Sigmoid colon (tissue), 4 donors: ENCODE data around the gene RBM26.

ENCODE experiments used
- EP300 ChIP-seq, 4 donors: sonication (generic); formaldehyde crosslinking; IDR thresholded peaks; one replicate each; pipeline ENCODE4 v1.6.1; 2017; ENCODE audit warnings: antibody characterized with exemption in 4 of 4
- POLR2A ChIP-seq, 2 donors: fragments of 450-650 bp; IDR thresholded peaks; one replicate each; pipeline ENCODE4 v1.6.1; 2016; ENCODE audit warnings: antibody characterized with exemption in 2 of 2, mild to moderate bottlenecking in 2 of 2, moderate library complexity in 2 of 2
- TF ChIP-seq, protein P1 (sequence below), 4 experiments: fragments of 450-650 bp in 3 of 4; fragments of 200-600 bp in 1 of 4; IDR thresholded peaks; one replicate each; pipeline ENCODE4 v1.5.1; 2016 to 2019; ENCODE audit warnings: antibody characterized with exemption in 4 of 4, mild to moderate bottlenecking in 3 of 4, moderate library complexity in 2 of 4

DNA sequence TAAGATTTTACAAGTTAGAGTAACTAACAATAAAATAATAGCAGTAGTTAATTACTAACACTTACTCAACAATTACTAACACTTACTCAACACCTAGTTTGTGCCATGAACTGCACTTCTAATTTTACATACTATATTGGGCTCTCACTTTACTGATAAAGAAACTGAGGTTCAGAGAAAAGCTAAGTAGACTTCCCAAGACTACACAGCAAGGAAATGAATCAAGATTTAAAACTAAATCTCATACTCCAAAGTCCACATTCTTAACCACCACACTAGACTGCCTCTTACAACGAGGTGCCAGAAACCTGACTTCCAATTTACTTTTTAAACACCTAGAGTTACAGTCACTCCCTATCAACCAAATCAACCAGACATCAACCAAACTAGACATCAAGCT lies 25.1 kb downstream of the RBM26 start:
- TF ChIP-seq, protein P1, sequence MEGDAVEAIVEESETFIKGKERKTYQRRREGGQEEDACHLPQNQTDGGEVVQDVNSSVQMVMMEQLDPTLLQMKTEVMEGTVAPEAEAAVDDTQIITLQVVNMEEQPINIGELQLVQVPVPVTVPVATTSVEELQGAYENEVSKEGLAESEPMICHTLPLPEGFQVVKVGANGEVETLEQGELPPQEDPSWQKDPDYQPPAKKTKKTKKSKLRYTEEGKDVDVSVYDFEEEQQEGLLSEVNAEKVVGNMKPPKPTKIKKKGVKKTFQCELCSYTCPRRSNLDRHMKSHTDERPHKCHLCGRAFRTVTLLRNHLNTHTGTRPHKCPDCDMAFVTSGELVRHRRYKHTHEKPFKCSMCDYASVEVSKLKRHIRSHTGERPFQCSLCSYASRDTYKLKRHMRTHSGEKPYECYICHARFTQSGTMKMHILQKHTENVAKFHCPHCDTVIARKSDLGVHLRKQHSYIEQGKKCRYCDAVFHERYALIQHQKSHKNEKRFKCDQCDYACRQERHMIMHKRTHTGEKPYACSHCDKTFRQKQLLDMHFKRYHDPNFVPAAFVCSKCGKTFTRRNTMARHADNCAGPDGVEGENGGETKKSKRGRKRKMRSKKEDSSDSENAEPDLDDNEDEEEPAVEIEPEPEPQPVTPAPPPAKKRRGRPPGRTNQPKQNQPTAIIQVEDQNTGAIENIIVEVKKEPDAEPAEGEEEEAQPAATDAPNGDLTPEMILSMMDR (IDR thresholded peaks at IDR 0.05): no peak
- TF ChIP-seq POLR2A (IDR thresholded peaks at IDR 0.05): no peak
- no peak for TF ChIP-seq EP300 (IDR thresholded peaks at IDR 0.05)
